ENCODE results near the gene RANBP9.

DNA sequence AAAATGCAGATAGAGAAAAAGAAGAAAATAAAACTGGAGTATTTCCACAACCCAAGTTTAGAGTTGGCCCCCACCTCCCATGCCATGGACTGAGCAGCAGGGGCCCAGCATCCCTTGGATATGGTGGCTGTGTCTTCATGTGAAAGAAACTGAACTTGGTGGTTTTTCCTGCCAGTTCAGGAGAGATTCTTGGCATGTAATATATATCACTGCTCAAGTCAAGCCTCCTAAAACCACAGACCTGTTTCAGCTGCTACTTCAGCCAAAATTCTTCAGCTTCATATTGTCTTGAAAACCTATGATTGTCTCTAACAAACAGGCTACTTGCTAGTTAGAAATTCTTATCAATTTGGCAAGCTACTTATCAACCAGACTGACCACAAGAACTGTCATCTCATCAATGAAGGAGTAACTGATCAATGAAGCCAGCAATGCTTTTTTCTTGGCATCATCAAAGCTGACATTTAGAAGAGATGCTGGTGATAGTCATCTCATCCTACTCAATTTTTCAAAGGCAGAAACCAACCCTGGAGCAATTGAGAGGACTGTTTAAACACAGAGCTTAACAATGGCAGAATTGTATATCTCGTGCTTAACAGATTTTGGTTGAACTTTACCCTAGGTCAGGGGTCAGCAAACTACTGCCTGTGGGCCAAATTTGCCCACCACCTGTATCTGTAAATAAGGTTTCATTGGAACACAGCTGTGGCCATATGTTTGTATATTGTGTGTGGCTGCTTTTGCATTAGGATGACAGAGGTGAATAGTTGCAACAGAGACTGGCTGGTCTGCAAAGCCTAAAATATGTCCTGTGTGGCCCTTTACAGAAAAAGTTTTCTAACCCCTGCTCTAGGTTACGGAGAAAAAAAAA, 106.9 kb downstream of the RANBP9 start:
- no peak for TF ChIP-seq CTCF (IDR thresholded peaks at IDR 0.05; ENCODE audit: low read depth, low read length, poor library complexity, severe bottlenecking)
- no peak for TF ChIP-seq EZH2phosphoT487 (IDR thresholded peaks at IDR 0.05; ENCODE audit: borderline replicate concordance, low read length)

Data from DOHH2 (cell line).